Measurements from ENCODE around the gene CGAS.
A peak's percentile ranks its signal among the peaks of the same experiment; 100 is the strongest.
"Not testable (repeated sequence)": the region's sequence is repeated elsewhere in the genome, so short reads cannot be mapped to it uniquely, and the experiment has no call there.

CGAS gene

DNA sequence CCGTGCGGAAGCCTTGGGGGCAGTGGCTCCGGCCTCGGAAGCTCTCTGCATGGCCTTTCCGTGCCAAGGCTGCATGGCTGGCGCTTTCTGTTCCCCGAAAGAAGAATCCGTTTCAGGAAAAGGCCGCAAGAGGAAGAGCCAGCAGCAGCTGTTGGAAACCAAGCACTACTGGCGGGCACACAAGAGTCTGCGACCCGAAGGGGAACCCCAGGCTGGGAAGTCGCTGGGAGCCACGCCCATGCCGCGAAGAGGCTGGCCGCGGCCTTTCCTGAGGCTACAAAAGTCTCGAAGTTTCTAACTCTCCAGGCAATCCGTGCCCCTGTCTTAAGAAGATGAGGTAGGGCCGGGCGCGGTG is at the start of gene CGAS:
CGAS (minus strand) TSS at position 191 of the 355 bp plus-strand sequence; CDS start at position 75, 116 bp downstream.
- peak; percentile 36 for DNase-seq

DNA sequence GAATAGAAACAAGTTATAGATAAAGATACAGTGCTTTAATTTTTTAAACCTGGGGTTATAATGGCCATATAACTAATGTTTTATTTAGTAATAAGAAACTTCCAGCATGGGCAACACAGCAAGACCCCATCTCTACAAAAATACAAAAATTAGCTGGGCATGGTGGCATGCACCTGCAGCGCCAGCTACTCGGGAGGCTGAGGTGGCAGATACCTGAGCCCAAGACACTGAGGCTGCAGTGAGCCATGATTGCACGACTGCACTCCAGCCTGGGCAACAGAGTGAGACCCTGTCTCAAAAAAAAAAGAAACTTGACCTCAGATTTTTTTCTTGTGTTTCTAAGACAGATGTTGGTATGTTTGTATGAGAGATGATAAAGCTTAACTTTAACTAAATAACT is 45.8 kb upstream of the CGAS start:
- DNase-seq = no peak

DNA sequence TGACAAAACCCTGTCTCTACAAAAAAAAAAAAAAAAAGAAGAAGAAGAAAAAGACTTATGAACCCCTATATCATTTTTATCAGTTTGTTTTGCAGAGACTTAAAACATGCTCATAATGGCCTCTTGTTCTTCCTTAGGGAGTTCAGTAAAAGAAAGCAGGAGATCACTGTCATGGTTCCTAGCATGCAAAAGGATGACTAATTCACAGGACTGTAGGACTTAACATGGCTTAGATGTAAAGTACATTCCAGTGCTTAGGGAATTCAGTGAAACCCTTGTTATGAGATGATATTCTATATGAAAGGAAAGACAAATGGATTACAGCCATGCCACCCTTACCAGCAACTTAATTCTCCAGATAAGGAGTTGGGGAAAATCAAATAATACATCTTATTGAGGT is 39.3 kb upstream of the CGAS start:
- no peak for DNase-seq

DNA sequence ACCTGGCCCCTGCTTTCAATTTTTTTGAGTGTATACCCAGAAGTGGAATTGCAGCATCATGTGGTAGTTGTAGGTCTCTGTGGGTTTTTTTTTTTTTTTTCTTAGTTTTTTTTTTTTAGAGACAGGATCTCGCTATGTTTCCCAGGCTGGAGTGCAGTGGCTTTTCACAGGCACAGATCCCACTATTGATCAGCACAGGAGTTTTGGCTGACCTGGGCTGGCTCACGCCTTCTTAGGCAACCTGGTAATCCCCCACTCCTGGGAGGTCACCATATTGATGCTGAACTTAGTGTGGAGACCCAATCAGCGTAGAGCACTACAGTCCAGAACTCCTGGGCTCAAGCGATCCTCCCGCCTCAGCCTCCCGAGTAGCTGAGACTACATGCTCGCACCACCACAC is 35.4 kb upstream of the CGAS start:
- no peak for DNase-seq

DNA sequence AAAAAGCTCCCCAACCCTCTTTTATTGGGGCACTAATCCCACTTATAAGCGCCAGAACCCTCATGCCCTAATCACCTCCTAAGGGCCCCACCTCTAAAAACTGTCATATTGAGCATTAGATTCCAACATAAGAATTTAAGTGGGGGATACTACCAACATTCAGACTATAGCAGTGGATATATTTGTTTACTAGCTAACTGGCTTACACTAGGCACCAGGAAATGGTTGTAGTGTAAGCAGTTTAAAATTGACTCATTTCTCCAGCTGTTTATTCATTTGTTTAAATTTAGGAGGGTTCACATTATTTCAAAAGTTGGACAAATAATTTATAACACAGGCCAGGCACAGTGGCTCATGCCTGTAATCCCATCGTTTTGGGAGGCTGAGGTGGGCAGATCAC is 32.3 kb upstream of the CGAS start:
- no peak for DNase-seq

DNA sequence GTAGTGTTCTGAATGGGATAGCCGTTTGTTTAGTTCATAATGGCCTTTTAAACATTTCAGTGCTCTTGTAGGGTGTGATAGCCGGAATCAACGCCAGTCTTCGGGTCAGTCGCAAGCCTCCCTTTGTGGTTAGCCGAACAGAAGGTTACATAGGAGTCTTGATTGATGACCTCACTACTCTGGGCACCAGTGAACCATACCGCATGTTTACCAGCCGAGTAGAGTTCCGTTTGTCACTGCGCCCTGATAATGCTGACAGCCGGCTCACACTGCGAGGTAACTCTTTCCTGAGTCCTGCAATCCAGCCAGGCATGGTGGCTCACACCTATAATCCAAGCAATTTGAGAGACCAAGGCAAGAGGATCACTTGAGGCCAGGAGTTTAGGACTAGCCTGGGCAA is 29.9 kb upstream of the CGAS start:
- no peak for DNase-seq

DNA sequence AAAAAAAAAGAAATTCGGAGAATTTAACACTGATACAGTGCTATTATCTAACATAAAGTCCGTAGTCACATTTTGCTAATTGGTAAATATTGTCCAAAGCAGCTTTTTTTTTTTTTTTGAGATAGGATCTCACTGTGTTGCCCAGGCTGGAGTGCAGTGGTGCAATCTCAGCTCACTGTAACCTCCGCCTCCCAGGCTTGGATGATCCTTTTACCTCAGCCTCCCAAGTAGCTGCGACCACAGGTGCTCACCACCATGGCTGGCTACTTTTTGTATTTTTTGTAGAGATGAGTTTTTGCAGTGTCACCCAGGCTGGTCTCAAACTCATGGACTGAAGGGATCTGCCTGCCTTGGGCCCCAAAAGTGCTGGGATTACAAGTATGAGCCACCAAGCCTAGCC is 25.3 kb upstream of the CGAS start:
- DNase-seq = no peak

DNA sequence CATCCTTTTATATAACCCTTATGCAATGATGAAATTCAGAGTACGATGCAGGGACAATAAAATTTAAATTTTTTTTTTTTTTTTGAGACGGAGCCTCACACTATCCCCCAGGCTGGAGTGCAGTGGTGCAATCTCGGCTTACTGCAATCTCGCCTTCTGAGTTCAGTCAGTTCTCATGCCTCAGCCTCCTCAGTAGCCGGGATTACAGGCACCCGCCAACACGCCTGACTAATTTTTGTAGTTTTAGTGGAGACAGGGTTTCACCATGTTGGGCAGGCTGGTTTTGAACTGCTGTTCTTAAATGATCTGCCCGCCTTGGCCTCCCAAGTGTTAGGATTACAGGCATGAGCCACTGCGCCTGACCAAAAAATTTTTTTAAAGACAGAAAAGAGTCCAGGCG is 24.6 kb upstream of the CGAS start:
- DNase-seq = no peak

DNA sequence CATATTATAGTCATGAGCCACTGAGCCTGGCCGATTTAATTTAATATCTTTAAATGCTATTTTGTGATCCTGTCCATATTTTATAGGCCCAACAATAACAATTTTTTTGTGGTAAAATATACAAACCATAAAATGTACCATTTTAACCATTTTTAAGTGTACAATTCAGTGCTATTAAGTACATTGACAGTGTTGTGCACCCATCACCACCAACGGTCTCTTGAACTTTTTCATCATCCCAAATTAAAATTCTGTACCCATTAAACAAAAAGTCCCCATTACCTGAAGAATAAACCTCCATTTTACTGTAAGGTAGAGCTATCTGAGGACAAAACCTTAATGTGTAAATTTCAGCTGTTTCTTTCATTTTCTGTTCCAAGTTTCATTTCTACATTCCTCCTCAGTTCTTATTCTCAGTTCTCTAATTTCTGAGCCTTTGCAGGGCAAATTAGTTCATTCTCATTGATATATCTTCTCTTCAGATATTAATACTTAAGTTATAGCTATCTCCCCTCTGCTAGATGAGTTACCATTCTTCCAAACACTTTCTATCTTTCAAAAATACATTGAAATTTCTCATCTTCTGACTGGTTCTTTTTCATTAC is 19.7 kb upstream of the CGAS start:
- DNase-seq = no peak

DNA sequence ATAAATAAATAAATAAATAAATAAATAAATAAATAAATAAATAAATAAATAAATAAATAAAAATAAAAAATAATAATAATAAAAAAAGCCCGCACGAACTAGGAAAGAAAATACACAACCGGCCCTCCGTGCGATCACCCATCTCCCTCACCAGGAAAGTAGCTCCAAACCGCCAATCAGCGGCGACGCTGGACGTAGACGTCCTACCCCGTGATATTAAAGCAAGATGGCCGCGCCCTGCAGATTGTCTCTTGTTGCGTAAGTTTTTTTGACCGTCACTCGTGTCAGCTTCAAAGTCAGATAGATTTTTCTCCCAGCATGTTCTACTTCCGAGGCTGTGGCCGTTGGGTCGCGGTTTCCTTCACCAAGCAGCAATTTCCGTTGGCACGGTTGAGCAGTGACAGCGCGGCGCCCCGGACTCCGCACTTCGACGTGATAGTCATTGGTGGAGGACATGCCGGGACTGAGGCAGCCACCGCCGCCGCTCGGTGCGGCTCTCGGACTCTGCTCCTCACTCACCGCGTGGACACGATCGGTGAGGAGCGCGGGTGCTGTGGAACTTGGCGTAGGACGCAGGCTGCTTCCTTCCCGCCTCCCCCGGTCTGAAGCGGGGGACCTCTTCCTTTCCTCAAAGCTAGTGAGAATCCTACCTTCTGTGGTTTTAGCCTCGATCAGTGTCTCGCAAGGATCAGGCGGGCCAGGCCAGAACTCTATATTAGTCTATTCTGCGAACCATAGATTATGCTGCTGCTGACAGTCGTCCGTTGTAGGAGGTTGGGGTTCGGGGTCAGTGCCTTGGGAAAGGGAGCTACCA is 9.6 kb upstream of the CGAS start, which contains the start of gene MTO1:
MTO1 (plus strand) TSS at position 201 of the 814 bp plus-strand sequence; CDS start at position 319, 118 bp downstream.
- peak; percentile 90 for DNase-seq

DNA sequence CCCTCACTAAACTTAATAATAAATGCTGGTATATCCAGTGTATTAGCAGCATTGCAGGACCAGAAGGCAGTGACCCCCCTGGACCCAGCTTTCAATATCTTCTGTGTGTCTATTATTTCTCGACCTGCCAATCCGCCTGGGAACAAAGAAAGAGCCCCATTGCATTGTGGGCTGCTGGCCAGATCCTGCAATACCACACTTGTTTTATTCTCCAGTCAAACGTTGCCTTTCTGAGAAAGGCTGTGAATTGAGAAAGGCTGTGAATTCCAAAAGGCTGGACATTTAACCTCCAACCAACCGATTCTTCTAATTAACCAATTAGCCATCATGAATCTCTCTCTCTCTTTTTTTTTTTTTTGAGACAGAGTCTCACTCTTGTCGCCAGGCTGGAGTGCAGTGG is 8.0 kb upstream of the CGAS start:
- no peak for DNase-seq

DNA sequence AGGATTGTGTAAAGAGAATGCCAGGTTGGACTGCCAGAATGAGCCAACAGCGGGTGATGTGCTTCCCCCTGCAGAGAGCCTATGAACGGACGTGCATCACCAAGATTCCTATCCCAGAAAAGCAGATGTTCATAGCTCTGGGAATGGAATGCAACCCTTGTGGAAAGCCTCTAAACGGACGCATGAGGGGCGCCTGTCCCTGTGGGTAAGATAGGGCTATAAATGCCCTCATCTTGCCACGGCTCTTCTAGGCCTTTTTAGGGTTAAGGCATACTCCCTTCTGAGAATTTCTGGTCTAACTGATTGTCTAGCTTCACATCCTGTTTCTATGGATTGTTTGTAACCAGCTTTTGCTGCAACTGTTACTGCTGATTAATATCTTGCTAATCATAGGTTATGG is 7.4 kb upstream of the CGAS start:
- not testable (repeated sequence) for DNase-seq

DNA sequence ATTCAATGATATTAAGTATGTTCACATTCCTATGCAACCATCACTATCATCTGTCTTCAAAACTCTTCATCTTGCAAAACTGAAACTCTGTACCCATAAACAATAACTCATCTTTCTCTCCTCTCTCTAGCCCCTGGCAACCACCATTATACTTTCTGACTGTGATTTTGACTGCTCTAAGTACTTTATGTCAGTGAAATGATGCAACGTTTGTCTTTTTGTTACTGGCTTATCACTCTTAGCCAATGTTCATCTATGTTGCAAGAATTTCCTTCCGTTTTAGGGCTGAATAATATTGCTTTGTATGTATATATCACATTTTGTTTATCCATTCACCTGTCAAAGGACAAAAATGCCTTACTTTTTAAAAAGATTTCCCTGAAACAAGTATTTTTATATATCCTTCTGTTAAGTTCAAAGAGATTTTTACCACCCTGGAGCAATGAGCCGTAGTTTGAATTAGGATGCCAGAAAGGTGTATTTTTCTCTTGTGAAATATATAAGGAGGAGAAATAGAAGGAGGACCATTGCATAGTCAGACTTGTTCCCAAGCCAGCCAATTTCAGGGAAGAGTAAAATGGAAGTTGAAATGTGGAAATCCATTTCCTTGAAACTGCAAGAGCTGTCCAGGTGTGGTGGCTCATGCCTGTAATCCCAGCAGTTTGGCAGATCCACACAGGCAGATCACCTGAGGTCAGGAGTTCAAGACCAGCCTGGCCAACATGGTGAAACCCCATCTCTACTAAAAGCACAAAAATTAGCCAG is 4.0 kb upstream of the CGAS start:
- peak; percentile 40 for DNase-seq

DNA sequence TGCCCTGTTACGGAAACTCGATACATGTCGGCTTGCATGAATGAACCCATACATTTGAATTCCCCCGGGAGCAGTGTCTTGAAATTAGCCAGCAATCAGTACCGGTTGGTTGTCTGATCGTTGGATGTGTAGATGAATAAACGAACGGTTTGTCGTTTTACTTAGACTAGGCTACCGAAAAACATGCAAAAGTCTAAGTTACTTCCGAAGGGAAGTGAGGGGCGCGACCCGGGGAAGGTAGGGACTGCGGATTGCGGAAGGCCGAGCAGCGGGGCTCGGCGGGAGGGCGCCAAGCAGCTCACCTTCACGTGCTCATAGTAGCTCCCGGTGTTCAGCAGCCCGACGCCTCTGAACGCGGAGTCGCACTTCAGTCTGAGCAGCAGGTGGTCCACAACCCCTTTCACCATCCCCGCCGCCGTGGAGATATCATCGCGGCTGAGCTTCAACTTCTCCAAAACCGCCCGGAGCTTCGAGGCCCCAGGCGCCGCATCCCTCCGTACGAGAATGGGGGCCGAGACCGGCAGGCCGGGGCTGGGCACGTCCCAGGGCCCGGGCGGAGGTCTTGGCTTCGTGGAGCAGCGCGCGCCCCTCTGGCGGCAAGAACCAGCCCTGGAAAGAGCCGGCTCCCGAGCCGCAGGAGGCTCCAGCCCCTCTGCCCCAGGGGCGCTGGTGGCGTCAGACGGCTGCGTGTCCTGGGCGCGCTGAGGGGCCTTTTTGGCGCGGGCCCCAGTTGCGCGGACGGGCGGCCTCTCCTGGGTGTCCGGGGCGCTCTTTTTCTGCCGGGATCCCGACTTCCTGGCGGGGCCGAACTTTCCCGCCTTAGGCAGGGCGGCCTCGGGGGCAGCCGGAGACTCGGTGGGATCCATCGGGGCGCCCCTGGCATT is 632 bp downstream of the CGAS start:
- peak; percentile 30 for DNase-seq

DNA sequence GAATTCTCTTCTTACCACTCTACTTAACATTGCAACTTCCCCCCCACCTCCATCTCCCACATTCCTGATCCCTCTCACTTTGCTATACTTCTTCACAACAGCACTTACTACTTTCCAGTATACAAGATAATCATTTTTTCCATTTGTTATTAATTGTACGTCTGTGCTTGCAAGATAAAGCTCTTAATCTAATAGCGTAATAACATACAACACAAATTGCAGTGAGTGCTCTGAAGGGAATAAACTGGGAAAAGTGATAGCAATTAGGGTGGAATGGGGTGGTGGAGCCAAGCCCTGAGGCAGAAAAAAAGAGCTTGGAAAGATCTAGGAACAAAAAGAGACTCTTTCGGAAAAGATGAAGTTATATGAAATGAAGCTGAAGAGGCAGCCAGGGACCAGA is 8.5 kb downstream of the CGAS start:
- DNase-seq = no peak

DNA sequence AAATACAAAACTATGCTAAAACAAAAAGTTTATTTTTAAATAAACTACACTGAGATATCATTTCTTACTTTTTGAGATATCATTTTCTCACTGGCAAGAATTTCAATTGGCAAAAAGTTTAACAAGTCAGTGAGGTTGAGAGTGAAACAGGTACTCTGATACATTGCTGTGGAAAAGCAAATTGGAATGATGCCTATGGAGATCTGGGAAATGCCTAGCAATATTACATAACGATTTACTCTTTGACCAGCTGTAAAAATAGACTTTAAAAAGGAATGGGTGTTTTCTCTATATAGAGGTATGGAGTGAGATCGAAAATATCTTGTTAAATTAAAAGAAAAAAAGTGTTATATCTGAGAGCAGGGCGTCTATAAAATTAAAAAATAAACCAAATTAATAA is 16.9 kb downstream of the CGAS start:
- DNase-seq = no peak

DNA sequence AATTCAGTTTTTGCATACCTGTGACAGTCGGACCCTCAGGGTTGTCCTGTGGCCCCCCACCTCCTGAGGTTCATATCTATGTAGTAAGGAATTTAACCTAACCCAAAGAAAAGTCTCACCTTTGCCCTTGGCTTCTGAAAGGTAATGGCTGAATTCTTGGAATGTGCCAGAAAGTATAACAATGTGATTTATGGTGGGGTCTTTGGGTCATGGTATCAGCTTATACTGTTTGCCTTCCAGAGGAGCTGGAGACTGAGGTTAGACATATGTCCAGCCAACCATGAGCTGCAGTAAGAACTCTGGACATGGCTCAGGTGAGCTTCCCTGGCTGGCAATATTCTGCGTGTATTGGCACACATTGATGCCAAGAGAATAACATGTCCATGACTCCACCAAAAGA is 30.6 kb downstream of the CGAS start:
- DNase-seq = no peak

DNA sequence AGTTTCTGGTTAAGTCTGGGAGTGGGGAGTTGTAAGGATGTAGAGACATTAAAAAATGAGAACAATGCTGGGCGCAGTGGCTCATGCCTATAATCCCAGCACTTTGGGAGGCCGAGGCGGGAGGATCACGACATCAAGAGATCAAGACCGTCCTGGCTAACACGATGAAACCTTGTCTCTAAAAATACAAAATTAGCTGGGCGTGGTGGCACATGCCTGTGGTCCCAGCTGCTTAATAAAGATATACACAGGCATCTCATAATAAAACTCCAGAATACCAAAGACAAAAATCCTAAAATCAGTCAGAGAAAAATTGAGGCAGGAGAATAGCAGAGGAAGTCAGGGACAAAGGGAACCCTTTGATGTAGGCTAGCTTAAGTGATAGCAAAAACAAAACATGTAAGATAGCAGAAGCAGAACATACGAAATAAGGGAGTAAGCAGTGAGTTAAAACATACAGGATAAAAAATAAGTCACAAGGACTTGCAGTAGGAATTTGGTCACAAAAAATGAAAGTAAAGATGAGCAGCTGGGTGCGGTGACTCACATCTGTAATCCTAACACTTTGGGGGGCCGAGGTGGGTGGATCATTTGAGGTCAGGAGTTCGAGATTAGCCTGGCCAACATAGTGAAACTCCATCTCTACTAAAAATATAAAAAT is 33.9 kb downstream of the CGAS start:
- DNase-seq = peak; percentile 23

DNA sequence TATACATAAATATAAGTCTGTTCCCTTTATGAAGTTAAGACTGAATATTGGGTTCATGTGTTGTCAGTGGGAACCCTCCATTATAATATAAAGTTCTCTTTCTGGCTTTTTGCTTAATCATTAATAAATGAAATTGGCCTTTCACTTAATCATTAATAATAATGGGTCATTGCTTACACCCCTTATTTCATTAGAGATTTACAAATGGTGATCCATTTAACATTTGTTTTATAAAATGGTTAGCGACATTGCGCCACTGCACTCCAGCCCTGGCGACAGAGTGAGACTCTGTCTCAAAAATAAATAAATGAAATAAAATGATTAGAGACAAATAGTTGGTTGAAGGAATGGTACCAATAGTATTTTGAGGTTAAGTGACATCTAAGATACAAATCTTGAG is 39.0 kb downstream of the CGAS start:
- no peak for DNase-seq

DNA sequence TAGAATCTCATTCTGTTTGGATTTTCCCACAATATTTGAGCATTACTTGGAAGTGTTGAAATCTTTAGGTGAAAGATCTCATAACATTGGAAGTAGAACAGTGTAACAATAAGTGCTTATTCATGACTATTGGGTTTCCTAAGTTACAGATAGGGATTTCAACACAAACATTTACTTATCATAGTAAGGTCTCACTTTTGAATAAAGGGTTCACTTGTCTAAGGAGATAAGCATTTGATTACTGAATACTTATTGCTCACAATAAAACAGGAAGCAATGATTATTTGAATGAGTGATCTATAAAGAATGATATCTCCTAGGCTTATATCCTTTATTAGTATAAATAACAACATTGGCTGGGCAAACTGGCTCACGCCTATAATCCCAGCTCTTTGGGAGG is 42.7 kb downstream of the CGAS start:
- DNase-seq = no peak

DNA sequence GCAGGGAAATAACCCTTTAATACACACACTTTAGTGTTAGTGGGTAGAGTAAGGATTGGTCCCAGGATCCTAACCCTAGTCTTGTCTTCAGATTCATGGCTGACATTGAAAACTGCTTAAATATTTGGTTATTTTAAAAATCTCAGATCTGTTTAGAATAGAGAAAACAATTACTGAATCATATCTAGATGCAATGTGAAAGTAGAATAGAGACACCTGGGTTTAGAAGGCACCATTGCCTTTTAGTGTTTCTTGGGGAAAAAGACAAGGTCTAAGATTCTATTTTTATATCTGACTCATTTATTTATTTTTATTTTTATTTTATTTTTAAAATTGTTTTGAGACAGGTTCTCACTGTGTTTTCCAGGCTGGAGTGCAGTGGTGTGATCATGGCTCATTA is 51.4 kb downstream of the CGAS start:
- no peak for DNase-seq

DNA sequence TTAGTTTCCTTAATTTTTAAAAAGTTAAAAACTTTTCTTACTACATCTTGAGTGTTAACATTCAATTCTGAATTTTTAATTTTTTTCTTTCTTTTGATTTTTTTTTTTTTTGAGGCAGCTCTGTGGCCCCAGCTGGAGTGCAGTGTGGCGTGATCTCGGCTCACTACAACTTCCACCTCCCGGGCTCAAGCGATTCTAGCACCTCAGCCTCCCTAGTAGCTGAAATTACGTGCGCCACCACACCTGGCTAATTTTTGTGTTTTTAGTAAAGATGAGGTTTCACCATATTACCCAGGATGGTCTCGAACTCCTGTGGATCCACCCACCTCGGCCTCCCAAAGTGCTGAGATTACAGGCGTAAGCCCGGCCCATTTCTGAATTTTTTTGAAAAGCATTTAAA is 56.2 kb downstream of the CGAS start:
- no peak for DNase-seq

Measured in HCEC 1CT (cell line).